Endothelial cell of umbilical vein (primary cell): ENCODE results near the gene RETSAT. TPM values are rescaled to one million over a fixed set of nuclear protein-coding genes. Genes with fewer than 3 reads are reported as not detected.

Source experiments
- BruUV-seq: library from RNA; stranded (reverse); fragments of 400-500 nt; replicated peaks from 2 replicates; lab custom pipeline; 2021; lab: Mats Ljungman, UMichigan
- CTCF ChIA-PET: fragments of 300-600, 350-600 bp; sonication (Branson Sonifier 250); formaldehyde crosslinking; loops from one replicate; lab custom pipeline; 2021; ENCODE audit warnings: antibody characterized with exemption, inconsistent platforms; lab: Charles Lee
- POLR2A ChIA-PET: fragments of 300-600, 350-600 bp; sonication (Branson Sonifier 250); formaldehyde crosslinking; loops from one replicate; lab custom pipeline; 2021; ENCODE audit warnings: antibody characterized with exemption, inconsistent platforms; lab: Charles Lee
- DNase-seq: peaks from one replicate; pipeline ENCODE4 v3.0.0-alpha.2; 2011; ENCODE audit warnings: low read depth, low spot score
- FAIRE-seq: peaks from 2 replicates; lab custom pipeline; 2011; peaks lifted over from hg19 to GRCh38; lab: Jason Lieb, UNC
- H2AFZ ChIP-seq: 2 replicates; pipeline ENCODE4 v1.6.0; 2012; ENCODE audit warnings: low read depth, low read length, control low read depth, inconsistent platforms
- H3K27ac ChIP-seq: 2 replicates; pipeline ENCODE4 v1.5.1; 2011; ENCODE audit warnings: low read depth, mild to moderate bottlenecking, control low read depth, low read length, moderate library complexity; ENCODE audit not compliant: insufficient read depth
- H3K27me3 ChIP-seq, 2 experiments: 2 replicates each; pipeline versions ENCODE4 v1.6.0 to v1.6.1; 2011; ENCODE audit warnings: low read length in 2 of 2, mixed read lengths in 1 of 2; ENCODE audit not compliant: control insufficient read depth in 2 of 2, insufficient read depth in 2 of 2
- H3K36me3 ChIP-seq, 2 experiments: 2 replicates in 1 of 2; 3 replicates in 1 of 2; pipeline ENCODE4 v1.5.1; 2011; ENCODE audit warnings: low read length in 2 of 2, mild to moderate bottlenecking in 1 of 2, moderate library complexity in 1 of 2; ENCODE audit not compliant: control insufficient read depth in 2 of 2, insufficient read depth in 2 of 2; ENCODE audit errors: extremely low read depth in 1 of 2
- H3K4me1 ChIP-seq: 3 replicates; pipeline ENCODE4 v1.5.1; 2011; ENCODE audit warnings: mild to moderate bottlenecking, low read length; ENCODE audit not compliant: control insufficient read depth, insufficient read depth; ENCODE audit errors: extremely low read depth
- H3K4me2 ChIP-seq: 2 replicates; pipeline ENCODE4 v1.6.1; 2011; ENCODE audit warnings: low read length, control low read depth, mixed read lengths; ENCODE audit not compliant: insufficient read depth
- H3K4me3 ChIP-seq, 3 experiments: fragments of 200-600 bp in 1 of 3; sonication (generic), shearing (Covaris generic) in 1 of 3; replicated peaks in 1 of 3; 2 replicates each; pipeline ENCODE4 v1.5.1; 2011 to 2016; ENCODE audit warnings: control low read depth in 3 of 3, low read length in 3 of 3, mild to moderate bottlenecking in 2 of 3, inconsistent platforms in 1 of 3, low read depth in 1 of 3, moderate library complexity in 1 of 3; ENCODE audit not compliant: insufficient read depth in 1 of 3
- H3K79me2 ChIP-seq: 2 replicates; pipeline ENCODE4 v1.6.0; 2012; ENCODE audit warnings: low read length, inconsistent platforms; ENCODE audit not compliant: control insufficient read depth, insufficient read depth
- H3K9ac ChIP-seq: replicated peaks from 2 replicates; pipeline ENCODE3; 2011; ENCODE audit warnings: low read length, control low read depth; ENCODE audit not compliant: insufficient read depth; ENCODE audit errors: extremely low read depth
- H3K9me1 ChIP-seq: replicated peaks from 3 replicates; pipeline ENCODE4 v1.6.0; 2011; ENCODE audit warnings: mild to moderate bottlenecking, low read length; ENCODE audit not compliant: control insufficient read depth, insufficient read depth; ENCODE audit errors: extremely low read depth
- H3K9me3 ChIP-seq: replicated peaks from 2 replicates; pipeline ENCODE4 v1.5.1; 2012; ENCODE audit warnings: low read length, inconsistent platforms; ENCODE audit not compliant: control insufficient read depth, insufficient read depth
- H4K20me1 ChIP-seq: replicated peaks from 2 replicates; pipeline ENCODE3; 2011; ENCODE audit warnings: mild to moderate bottlenecking, low read length; ENCODE audit not compliant: control insufficient read depth, insufficient read depth; ENCODE audit errors: extremely low read depth
- EZH2 ChIP-seq: IDR thresholded peaks from 2 replicates; pipeline ENCODE4 v1.6.1; 2012; ENCODE audit warnings: borderline replicate concordance, low read depth, mild to moderate bottlenecking, moderate library complexity, low read length, inconsistent platforms; ENCODE audit not compliant: severe bottlenecking
- FOS ChIP-seq: IDR thresholded peaks from 2 replicates; pipeline ENCODE4 v1.6.1; 2011; ENCODE audit warnings: mild to moderate bottlenecking, low read length, moderate library complexity, borderline replicate concordance; ENCODE audit not compliant: insufficient read depth
- GATA2 ChIP-seq: IDR thresholded peaks from 2 replicates; pipeline ENCODE4 v1.7.0; 2011; ENCODE audit warnings: low read depth, mild to moderate bottlenecking, moderate library complexity, mixed read lengths, low read length; ENCODE audit not compliant: insufficient read length, insufficient read depth
- JUN ChIP-seq: IDR thresholded peaks from 2 replicates; pipeline ENCODE4 v1.6.1; 2011; ENCODE audit warnings: borderline replicate concordance, low read depth; ENCODE audit not compliant: insufficient read length, insufficient read depth
- MYC ChIP-seq: IDR thresholded peaks from one replicate; pipeline ENCODE4 v1.6.1; 2011; ENCODE audit warnings: mild to moderate bottlenecking, low read depth, low read length
- POLR2A ChIP-seq: IDR thresholded peaks from 2 replicates; pipeline ENCODE4 v1.6.1; 2012; ENCODE audit warnings: low read depth, mild to moderate bottlenecking, control low read depth, low read length
- POLR2AphosphoS5 ChIP-seq: IDR thresholded peaks from 2 replicates; pipeline ENCODE4 v1.6.1; 2012; ENCODE audit warnings: low read depth, mild to moderate bottlenecking, control low read depth, low read length, moderate library complexity; ENCODE audit not compliant: insufficient read depth
- dilution Hi-C: fragments of 300-500 bp; cut with MboI; formaldehyde crosslinking; loops from one replicate; pipeline ENCODE4 v1.15.0; 2019; ENCODE audit warnings: low sequenced_read_pairs; ENCODE audit not compliant: extremely low pct_ligation_motif_present
- intact Hi-C: fragments of 100-400 bp; cut with micrococcal nuclease; formaldehyde crosslinking; loops from one replicate; pipeline ENCODE4 v1.10.0; 2022
- polyA plus RNA-seq, 4 experiments: library from polyadenylated mRNA; depleted of rRNA in 3 of 4; stranded (reverse) in 3 of 4; unstranded in 1 of 4; fragments of >200 nt; gene quantifications; 2 replicates each; pipeline versions ENCODE4 v1.2.1 to v1.2.3, GENCODE V29; 2011 to 2012; ENCODE audit warnings: missing spikeins in 1 of 4
- total RNA-seq: library from RNA; stranded (reverse); gene quantifications from 2 replicates; pipeline ENCODE4 v1.2.3, GENCODE V29; 2021
- TF ChIP-seq, protein P1 (sequence below), 2 donors: IDR thresholded peaks; 1 replicate in 1 of 2; 2 replicates in 1 of 2; pipeline ENCODE4 v1.5.1; 2011; ENCODE audit warnings: low read length in 2 of 2, mild to moderate bottlenecking in 2 of 2, moderate library complexity in 2 of 2, control low read depth in 1 of 2, inconsistent platforms in 1 of 2, low read depth in 1 of 2; ENCODE audit not compliant: insufficient read depth in 1 of 2; ENCODE audit errors: extremely low read depth in 1 of 2
- TF ChIP-seq, protein P2 (sequence below): IDR thresholded peaks from 2 replicates; pipeline ENCODE4 v1.6.1; 2011; ENCODE audit not compliant: insufficient read depth, insufficient read length

Gene RETSAT
- total and polyA plus RNA-seq, 2 donors (not counting 3 experiments of a cell fraction or from before 2014, with no cell fraction given) = 43.8 to 59.1 TPM

DNA sequence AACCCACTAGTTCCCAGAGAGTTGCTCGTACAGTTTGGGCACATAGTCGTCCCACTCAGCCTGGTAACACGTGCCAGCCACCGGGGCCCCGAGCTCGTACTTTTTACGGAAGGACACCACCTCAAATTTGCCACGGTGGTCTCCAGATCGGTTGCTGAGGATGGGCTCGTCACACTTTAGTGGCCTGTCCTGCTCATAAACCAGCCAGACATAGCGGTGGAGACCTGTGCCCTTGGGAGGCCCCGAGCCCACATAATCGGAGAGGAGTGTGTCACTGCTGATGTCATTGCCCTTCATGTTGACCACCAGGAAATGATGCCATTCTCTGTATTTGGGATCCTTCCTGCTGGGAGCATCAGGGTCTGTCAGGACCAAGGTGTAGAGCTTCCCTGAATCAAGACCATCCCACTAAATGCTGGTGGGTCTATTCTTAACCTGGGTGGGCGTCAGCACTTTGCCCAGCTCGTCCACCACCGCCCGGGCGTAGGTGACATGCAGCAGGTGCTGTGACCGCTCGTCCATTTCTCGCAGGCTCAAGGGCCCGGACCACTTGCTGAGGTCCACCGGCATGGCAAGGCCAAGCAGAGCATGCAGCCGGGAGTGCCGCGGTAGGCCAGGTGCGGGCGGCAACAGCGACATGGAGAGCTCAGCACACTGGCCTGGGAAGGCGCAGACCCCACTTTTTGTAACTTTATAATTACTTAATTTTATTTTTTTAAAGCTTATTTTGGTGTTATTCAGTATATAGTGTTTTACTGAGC is 12.9 kb downstream of the RETSAT start:
- Histone ChIP-seq H3K4me3 (no peak overlapping the region), H2AFZ (no peak overlapping the region), H3K4me2 (no peak overlapping the region), H3K36me3 (peaks cover 2 to 8% of the 10 kb centered on the region in 2 experiments), H3K27ac (no peak overlapping the region), H3K79me2 (no peaks in the 10 kb centered on the region), H3K27me3 (peaks cover 9% of the 10 kb centered on the region in 2 experiments), H4K20me1 (no peaks in the 10 kb centered on the region), H3K9me3 (no peaks in the 10 kb centered on the region), H3K9ac (no peak overlapping the region), H3K9me1 (peaks cover 2% of the 10 kb centered on the region), H3K4me1 (no peaks in the 10 kb centered on the region)
- no peak for FAIRE-seq
- TF ChIP-seq POLR2A = no peak
- no peak for TF ChIP-seq GATA2
- TF ChIP-seq MYC = no peak
- TF ChIP-seq, protein P1, sequence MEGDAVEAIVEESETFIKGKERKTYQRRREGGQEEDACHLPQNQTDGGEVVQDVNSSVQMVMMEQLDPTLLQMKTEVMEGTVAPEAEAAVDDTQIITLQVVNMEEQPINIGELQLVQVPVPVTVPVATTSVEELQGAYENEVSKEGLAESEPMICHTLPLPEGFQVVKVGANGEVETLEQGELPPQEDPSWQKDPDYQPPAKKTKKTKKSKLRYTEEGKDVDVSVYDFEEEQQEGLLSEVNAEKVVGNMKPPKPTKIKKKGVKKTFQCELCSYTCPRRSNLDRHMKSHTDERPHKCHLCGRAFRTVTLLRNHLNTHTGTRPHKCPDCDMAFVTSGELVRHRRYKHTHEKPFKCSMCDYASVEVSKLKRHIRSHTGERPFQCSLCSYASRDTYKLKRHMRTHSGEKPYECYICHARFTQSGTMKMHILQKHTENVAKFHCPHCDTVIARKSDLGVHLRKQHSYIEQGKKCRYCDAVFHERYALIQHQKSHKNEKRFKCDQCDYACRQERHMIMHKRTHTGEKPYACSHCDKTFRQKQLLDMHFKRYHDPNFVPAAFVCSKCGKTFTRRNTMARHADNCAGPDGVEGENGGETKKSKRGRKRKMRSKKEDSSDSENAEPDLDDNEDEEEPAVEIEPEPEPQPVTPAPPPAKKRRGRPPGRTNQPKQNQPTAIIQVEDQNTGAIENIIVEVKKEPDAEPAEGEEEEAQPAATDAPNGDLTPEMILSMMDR (IDR thresholded peaks at IDR 0.05; ENCODE audit: extremely low read depth in 1 of 2, insufficient read depth in 1 of 2, low read depth in 1 of 2, low read length in 2 of 2) = no peak
- TF ChIP-seq, protein P2, sequence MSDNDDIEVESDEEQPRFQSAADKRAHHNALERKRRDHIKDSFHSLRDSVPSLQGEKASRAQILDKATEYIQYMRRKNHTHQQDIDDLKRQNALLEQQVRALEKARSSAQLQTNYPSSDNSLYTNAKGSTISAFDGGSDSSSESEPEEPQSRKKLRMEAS = no peak
- no peak for TF ChIP-seq POLR2AphosphoS5
- TF ChIP-seq FOS = no peak
- TF ChIP-seq EZH2 = no peak
- TF ChIP-seq JUN = no peak
- intact Hi-C loops = no loop called here
- POLR2A ChIA-PET = interaction anchor here (0.8 kb wide), 1 partner anchor 13 kb away, joined by 3 read pairs; the partner anchor contains the start of genes ELMOD3 and RETSAT
- BruUV-seq = no TSS peak
- DNase-seq = no peak
- dilution Hi-C loops = no loop called here
- CTCF ChIA-PET = interaction anchor here (1.2 to 1.3 kb wide), 2 partner anchors 9 to 12 kb away, joined by 4 read pairs; no protein-coding TSS in a partner anchor
